HG03571 (cell line): ENCODE data around the gene CELF4.

Experiments
- ATAC-seq: cut with Tn5 transposase; IDR thresholded peaks from one replicate; pipeline ENCODE4 v1.9.1; 2021; ENCODE audit not compliant: unreplicated experiment

The CELF4 gene

GRCh38 chr18:37422596-37422995 lies 143.0 kb downstream of the CELF4 start:
- ATAC-seq: no peak

- no peak for ATAC-seq
These were observed 143.5 kb downstream of the CELF4 start for GRCh38 chr18:37422116-37422515.

GRCh38 chr18:37421341-37422077 lies 144.1 kb downstream of the CELF4 start:
- ATAC-seq: no peak

- ATAC-seq: no peak
These were observed 145.2 kb downstream of the CELF4 start for GRCh38 chr18:37420315-37420880.

GRCh38 chr18:37419866-37420265 lies 145.7 kb downstream of the CELF4 start:
- no peak for ATAC-seq

GRCh38 chr18:37419315-37419714 lies 146.3 kb downstream of the CELF4 start:
- no peak for ATAC-seq

- no peak for ATAC-seq
These were observed 150.8 kb downstream of the CELF4 start for GRCh38 chr18:37414816-37415215.

GRCh38 chr18:37412829-37413228 lies 152.8 kb downstream of the CELF4 start:
- no peak for ATAC-seq

- ATAC-seq: no peak
These were observed 153.3 kb downstream of the CELF4 start for GRCh38 chr18:37412333-37412732.

GRCh38 chr18:37409878-37410277 lies 155.7 kb downstream of the CELF4 start:
- ATAC-seq: no peak

- ATAC-seq: no peak
These were observed 156.8 kb downstream of the CELF4 start for GRCh38 chr18:37408676-37409265.

GRCh38 chr18:37407571-37407970 lies 158.0 kb downstream of the CELF4 start:
- ATAC-seq: no peak

- no peak for ATAC-seq
These were observed 159.8 kb downstream of the CELF4 start for GRCh38 chr18:37405772-37406171.

- no peak for ATAC-seq
These were observed 160.4 kb downstream of the CELF4 start for GRCh38 chr18:37405229-37405628.

GRCh38 chr18:37403788-37404187 lies 161.8 kb downstream of the CELF4 start:
- ATAC-seq: no peak

- ATAC-seq: no peak
These were observed 162.4 kb downstream of the CELF4 start for GRCh38 chr18:37403100-37403781.

- ATAC-seq: no peak
These were observed 162.9 kb downstream of the CELF4 start for GRCh38 chr18:37402735-37403099.

- ATAC-seq: no peak
These were observed 164.8 kb downstream of the CELF4 start for GRCh38 chr18:37400802-37401201.

GRCh38 chr18:37398248-37398920 lies 167.2 kb downstream of the CELF4 start:
- no peak for ATAC-seq

GRCh38 chr18:37397814-37398213 lies 167.8 kb downstream of the CELF4 start:
- no peak for ATAC-seq

- ATAC-seq: no peak
These were observed 168.5 kb downstream of the CELF4 start for GRCh38 chr18:37396971-37397720.
